Muscle of arm (tissue), 14 donors: Measurements from ENCODE around the gene SNX17. TPM values are rescaled to one million over a fixed set of nuclear protein-coding genes. Genes with fewer than 3 reads are reported as not detected.
"Not testable (repeated sequence)": the region's sequence is repeated elsewhere in the genome, so short reads cannot be mapped to it uniquely, and the experiment has no call there.

Experiments
- DNase-seq: peaks from one replicate; pipeline ENCODE4 v3.0.0-alpha.2; 2013
- long read RNA-seq, 11 donors: transcript quantifications; one replicate each; lab custom pipeline, GENCODE V29; 2026
- polyA plus RNA-seq, 12 donors: library from polyadenylated mRNA; unstranded; fragments of 120-200 nt; gene quantifications; one replicate each; pipeline ENCODE4 v1.2.1, GENCODE V29; 2013; ENCODE audit not compliant: insufficient read length in 12 of 12

SNX17 gene, protein sequence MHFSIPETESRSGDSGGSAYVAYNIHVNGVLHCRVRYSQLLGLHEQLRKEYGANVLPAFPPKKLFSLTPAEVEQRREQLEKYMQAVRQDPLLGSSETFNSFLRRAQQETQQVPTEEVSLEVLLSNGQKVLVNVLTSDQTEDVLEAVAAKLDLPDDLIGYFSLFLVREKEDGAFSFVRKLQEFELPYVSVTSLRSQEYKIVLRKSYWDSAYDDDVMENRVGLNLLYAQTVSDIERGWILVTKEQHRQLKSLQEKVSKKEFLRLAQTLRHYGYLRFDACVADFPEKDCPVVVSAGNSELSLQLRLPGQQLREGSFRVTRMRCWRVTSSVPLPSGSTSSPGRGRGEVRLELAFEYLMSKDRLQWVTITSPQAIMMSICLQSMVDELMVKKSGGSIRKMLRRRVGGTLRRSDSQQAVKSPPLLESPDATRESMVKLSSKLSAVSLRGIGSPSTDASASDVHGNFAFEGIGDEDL
- polyA plus RNA-seq, result 10 to 100 TPM in 11 of 12 donors, not detected in 1; 56.4 to 82.2 (median 69.6) TPM
- long read RNA-seq, donor 1, transcript SNX17-201 (15 exons, 2,044 nt), result major isoform, 23 of 67 reads
- long read RNA-seq, donor 1, partial matches to known transcripts, result 44 of 67 reads
- long read RNA-seq, donor 1, other reads (novel, unspliced or antisense), result 0 of 67 reads
- long read RNA-seq, donor 2, transcript SNX17-201 (15 exons, 2,044 nt), result major isoform, 38 of 40 reads
- long read RNA-seq, donor 2, partial matches to known transcripts, result 0 of 40 reads
- long read RNA-seq, donor 2, other reads (novel, unspliced or antisense), result 0 of 40 reads
- long read RNA-seq, donor 3, transcript SNX17-201 (15 exons, 2,044 nt), result major isoform, 9 of 9 reads
- long read RNA-seq, donor 3, partial matches to known transcripts, result 0 of 9 reads
- long read RNA-seq, donor 3, other reads (novel, unspliced or antisense), result 0 of 9 reads
- long read RNA-seq, donor 4, transcript SNX17-201 (15 exons, 2,044 nt), result major isoform, 8 of 17 reads
- long read RNA-seq, donor 4, partial matches to known transcripts, result 8 of 17 reads
- long read RNA-seq, donor 4, other reads (novel, unspliced or antisense), result 0 of 17 reads
- long read RNA-seq, donor 5, transcript SNX17-201 (15 exons, 2,044 nt), result major isoform, 49 of 52 reads
- long read RNA-seq, donor 5, partial matches to known transcripts, result 0 of 52 reads
- long read RNA-seq, donor 5, other reads (novel, unspliced or antisense), result 0 of 52 reads
- long read RNA-seq, donor 6, transcript SNX17-201 (15 exons, 2,044 nt), result major isoform, 24 of 24 reads
- long read RNA-seq, donor 6, partial matches to known transcripts, result 0 of 24 reads
- long read RNA-seq, donor 6, other reads (novel, unspliced or antisense), result 0 of 24 reads
- long read RNA-seq, donor 7, transcript SNX17-201 (15 exons, 2,044 nt), result major isoform, 16 of 30 reads
- long read RNA-seq, donor 7, partial matches to known transcripts, result 12 of 30 reads
- long read RNA-seq, donor 7, other reads (novel, unspliced or antisense), result 0 of 30 reads
- long read RNA-seq, donor 8, transcript SNX17-201 (15 exons, 2,044 nt), result major isoform, 47 of 63 reads
- long read RNA-seq, donor 8, partial matches to known transcripts, result 12 of 63 reads
- long read RNA-seq, donor 8, other reads (novel, unspliced or antisense), result 0 of 63 reads
- long read RNA-seq, donor 9, transcript SNX17-201 (15 exons, 2,044 nt), result major isoform, 21 of 34 reads
- long read RNA-seq, donor 9, partial matches to known transcripts, result 12 of 34 reads
- long read RNA-seq, donor 9, other reads (novel, unspliced or antisense), result 0 of 34 reads
- long read RNA-seq, donor 10, transcript SNX17-201 (15 exons, 2,044 nt), result major isoform, 24 of 26 reads
- long read RNA-seq, donor 10, partial matches to known transcripts, result 0 of 26 reads
- long read RNA-seq, donor 10, other reads (novel, unspliced or antisense), result 0 of 26 reads
- long read RNA-seq, donor 11, transcript SNX17-201 (15 exons, 2,044 nt), result major isoform, 29 of 29 reads
- long read RNA-seq, donor 11, partial matches to known transcripts, result 0 of 29 reads
- long read RNA-seq, donor 11, other reads (novel, unspliced or antisense), result 0 of 29 reads

DNA sequence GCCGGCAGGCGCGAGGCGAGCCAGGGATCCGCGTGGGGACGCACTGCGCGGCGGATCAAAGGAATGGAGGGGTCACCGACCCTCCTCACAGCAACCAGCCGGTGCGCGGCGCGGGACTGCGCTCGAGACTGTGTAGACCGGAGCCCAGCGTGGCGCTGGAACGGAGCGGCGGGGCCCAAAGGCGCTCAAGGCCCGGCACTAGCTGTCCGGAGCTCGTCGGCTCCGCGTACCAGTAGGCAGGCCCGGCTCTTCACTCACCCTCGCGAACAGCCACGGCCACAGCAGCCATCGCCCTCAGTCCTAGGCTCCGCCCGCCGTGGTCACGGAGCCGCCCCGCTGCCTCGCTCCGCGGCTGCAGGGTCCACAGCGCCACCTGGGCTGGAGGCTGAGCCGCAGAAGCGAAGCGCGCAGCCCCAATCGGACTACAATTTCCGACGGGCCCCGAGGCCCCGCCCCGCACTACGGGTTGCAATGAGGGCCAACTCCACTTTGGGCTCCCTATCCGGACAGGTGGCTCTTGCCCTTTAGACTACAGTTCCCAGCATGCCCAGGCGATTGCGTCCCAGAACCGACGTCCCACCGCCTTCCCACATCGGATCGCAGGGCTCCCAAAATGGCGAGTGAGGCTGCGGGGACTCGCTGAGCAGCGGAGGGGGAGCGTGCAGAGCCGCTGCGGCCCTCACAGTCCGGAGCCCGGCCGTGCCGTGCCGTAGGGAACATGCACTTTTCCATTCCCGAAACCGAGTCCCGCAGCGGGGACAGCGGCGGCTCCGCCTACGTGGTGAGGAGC, at the start of gene SNX17, which contains the start of gene EIF2B4:
SNX17 (plus strand) TSS at position 591 of the 790 bp plus-strand sequence; CDS start at position 719, 128 bp downstream.
EIF2B4 (minus strand) TSS at position 313 of the 790 bp plus-strand sequence; CDS start at position 289, 24 bp downstream.
- peak; percentile 100 for DNase-seq

DNA sequence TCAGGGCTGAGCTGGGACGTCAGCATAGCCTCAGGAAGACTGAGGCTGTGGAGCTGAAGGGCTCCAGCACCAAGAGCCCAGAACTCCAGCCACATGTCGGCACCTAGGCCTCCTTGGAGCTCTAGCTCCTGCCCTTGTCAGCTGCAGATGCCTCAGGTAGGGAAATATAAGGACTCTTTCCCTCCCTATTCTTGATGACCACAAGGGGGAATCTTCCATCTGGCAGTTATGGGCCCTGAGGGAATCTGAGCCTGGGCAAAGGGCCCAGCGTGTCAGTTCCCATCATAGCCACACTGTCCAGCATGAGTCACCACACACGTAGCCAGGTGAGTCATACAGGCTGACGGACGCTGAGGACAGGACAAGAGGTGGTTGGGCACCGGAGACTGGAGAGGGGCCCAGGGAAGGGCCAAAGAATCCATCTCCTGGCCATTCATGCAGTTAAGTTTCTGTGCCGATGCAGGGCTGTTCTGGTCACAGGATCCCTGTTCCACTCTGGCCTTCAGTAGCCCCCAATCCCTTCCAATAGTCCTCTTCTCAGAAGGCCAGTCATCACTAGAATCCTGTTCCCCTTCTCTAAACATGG, 49.4 kb upstream of the SNX17 start:
- no peak for DNase-seq

DNA sequence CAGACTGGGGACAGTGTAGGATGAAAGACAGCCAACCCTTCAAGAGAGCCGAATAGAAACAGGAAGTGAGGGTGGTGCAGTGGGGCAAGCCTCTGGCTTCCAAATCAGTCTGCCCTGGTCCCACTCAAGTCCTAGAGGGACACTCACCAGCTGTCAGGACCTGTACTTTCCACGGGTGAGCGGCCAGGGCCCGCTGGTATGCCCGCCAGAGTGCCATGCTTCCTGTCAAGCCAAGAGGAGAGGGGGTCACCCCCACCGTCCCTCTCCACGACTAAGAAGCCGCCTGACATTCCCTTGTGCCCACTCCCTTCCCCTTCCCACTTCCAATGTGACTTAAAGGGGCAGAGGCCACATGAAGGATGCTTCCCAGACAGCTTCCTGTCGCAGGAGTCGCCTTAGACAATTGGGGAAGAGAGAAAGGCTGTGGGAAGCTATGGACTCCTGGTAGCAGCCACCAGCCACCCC, 48.1 kb upstream of the SNX17 start:
- DNase-seq, result no peak

DNA sequence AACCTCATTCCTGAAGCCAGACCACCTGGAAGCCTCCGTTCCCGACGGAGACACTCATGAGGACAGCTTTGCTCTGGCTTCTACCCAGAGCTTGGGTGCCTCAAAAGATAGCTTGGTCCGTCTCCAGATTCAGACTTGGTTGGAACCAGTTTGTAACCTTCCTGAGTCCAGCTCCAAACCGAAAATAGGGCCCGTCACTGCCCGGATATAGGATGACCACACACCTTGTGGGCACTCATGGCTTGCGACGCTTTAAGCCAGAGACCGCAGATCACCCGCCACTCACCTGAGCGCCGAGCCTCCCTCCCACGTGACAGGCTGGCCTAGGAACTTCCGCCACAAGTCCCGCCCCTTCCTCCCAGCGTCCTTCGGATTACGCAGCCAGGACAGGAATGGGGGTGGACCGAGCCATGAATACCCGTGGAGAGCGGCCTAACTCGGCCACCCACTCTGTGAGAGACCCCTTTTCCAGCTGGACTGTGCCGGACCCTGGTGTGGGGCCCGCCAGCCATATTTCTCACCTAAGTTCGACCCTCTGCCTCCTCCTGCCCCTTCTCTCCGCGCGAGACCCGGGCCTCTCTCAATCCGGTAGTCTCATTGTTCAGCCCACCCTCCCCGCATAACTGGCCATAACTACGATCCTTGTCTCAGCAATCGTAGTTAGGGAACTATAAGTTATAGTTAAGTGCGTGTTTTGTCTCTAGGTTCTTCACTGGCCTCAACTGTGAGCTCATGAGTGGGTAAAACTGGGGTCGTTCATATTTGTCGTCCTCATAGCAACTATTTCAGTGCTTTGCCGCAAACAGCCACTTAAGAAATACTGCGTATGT, 47.4 kb upstream of the SNX17 start, which contains the start of gene MPV17:
MPV17 (minus strand) TSS at position 332 of the 830 bp plus-strand sequence. CDS start 580 bp downstream, outside the sequence.
- peak; percentile 90 for DNase-seq

DNA sequence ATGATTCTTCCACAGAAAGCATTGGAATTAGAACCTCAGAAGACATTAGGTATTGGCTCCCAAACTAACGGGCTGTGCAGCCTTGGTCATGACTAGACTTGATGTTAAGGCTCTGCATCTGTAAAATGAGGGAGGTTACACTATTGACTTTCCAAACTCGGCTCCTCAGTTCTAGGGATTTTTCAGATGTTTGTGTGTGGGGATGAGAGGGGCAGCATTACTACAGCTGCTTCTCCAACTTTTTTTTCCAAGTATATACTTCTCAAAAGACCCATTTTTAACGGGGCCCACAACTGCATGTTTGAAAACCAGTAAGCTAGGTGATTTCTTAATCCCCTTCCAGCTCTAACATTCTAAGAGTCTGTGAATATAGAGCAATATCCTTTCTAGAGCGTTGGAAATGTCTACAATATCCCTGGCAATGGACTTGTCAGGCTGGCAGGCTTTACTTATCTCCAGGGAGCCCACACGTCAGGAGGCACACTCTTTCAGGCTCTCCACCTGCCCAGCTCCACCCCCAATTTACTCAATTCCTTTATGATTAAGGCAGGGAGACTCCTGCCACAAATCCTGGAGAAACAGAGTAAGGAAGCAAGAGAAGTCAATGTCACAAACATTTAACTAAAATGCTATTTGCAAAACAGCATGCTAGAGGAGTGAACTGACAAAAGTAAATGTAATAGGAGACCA, 46.7 kb upstream of the SNX17 start:
- DNase-seq, result no peak

DNA sequence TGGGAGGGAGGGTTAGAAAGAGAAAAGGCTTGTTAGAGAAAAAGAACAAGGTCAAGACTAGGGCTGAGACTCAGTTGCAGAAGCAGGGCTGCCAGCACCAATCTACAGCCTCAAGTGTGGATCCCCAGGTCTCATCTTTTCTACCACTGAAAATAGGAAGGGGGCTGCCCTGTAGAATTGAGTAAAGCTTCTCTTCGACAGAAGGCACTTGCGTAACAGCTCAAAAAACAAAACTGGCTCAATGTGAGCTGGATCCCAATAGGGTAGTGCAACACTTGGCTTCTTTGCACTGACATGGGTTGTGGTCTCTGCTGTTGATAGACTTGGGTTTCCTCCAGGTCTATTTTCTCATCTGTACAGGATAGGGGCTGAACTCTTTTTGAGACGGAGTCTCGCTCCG, 45.7 kb upstream of the SNX17 start:
- no peak for DNase-seq

DNA sequence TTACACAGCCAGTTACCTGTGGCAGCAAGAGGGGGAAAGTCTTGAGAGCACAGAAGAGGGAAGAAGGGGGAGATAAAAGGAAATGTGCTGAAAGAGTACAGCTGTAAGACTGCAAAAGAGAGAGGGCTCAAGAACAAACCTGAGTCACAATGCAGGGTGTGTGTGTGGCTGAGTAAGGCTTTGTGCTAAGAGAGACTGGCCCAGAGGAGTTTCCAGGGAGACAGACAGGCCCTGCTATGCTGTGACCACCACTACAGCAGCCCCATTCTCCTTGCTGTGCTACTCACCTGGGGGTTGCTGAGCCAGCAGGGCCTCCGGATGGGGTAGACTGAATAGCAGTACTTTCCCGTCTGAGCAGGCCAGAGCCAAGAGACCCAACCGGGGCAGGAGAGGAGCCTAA, 35.1 kb upstream of the SNX17 start:
- no peak for DNase-seq

DNA sequence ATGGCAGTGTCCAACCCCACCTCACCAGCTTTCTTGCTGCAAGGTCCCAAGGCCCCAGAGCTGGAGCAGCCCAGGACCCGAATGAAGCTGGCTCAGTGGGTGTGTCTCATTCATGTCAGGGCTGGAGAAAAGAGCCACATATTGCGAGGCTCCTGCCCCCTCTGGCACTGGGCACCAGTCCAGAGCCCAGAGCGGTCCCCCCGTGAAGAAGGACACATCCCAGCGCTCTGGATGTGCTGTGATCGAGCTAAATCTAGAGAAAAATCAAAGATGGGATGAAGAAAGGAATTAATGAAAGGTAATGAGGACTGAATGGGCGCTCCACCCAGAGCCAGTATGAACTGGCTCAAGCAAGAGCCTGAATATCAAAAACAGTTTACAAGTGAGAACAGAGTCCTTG, 34.2 kb upstream of the SNX17 start:
- no peak for DNase-seq

DNA sequence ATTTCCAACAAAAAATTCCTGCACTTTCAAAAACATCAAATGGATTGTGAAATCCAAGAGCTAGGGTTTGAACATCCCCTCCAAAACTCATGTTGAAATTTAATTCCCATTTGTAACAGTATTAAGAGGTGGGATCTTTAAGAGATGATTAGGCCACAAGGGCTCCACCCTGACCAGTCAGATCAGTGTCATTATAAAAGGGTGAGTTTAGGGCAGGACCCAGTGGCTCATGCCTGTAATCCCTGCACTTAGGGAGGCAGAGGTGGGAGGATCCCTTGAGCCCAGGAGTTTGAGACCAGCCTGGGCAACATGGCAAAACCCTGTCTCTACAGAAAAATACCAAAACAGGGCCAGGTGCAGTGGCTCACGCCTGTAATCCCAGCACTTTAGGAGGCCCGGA, 22.8 kb upstream of the SNX17 start:
- DNase-seq, result no peak

DNA sequence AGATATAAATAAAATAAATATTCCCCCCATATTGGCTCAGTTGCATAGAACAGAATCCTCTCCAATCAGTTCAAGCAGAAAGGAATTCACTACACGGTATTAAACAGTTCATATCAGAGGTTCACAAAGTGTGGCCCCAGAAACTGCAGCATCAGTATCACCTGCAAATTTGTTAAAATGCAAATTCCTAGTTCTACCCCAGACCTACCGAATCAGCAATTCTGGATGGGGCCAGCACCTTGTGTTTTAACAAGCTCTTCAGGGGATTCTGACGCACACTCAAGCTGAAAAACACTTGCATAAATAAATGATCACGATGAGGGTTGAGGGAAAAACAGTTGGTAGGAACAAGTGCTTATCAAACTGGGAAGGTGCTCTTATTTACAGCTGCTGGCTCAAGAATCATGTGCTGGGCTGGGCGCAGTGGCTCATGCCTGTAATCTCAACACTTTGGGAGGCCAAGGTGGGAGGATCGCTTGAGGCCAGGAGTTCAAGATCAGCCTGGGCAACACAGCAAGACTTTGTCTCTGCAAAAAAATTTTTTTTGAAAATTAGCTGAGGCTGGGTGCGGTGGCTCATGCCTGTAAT, 20.2 kb upstream of the SNX17 start:
- DNase-seq, result no peak

DNA sequence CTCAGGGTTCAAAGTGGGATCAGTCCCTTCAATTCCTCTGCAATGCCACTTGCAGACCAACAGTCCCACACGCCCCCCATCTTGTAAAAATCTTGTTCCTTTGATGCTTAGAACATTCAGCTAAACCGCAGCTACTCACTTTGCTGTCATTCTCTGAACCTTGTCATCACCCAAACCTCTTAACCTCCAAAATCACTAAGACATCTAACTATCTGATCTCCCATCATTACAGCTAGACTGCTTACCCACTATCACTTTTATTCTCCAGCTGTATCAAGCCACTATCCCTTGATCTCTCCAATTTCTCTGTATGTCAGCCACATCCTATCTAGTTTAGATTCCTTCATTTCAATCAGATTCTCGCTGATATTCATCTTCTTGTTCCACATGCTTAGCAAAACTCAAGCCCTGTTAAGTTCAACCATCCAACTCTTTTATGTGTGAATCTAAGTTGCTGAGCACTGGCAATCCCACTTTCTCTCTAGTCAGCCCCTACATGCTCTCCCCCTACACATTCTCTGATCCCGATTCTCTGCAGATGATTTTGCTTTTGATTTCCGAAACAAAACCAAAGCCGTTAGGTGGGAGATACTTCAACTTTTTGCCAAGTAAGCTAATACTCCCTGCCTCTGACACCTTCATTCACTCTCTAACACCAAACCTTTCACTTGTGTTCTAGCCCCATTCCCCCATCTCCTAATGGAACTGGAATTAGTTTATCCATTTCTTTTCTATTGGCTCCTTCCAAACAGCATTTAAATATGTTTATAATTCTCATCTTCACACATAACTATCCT, 18.4 kb upstream of the SNX17 start:
- no peak for DNase-seq

DNA sequence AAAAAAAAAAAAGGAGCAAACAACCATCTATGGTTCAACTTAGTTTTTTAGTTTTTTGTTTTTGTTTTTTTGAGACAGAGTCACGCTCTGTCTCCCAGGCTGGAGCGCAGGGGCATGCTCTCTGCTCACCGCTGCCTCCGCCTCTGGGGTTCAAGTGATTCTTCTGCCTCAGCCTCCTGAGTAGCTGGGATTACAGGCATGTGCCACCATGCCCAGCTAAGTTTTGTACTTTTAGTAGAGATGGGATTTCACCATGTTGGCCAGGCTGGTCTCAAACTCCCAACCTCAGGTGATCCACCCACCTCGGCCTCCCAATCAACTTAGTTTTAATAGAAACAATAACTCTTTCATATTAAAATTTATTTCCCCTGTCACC, 17.0 kb upstream of the SNX17 start:
- not testable (repeated sequence) for DNase-seq

DNA sequence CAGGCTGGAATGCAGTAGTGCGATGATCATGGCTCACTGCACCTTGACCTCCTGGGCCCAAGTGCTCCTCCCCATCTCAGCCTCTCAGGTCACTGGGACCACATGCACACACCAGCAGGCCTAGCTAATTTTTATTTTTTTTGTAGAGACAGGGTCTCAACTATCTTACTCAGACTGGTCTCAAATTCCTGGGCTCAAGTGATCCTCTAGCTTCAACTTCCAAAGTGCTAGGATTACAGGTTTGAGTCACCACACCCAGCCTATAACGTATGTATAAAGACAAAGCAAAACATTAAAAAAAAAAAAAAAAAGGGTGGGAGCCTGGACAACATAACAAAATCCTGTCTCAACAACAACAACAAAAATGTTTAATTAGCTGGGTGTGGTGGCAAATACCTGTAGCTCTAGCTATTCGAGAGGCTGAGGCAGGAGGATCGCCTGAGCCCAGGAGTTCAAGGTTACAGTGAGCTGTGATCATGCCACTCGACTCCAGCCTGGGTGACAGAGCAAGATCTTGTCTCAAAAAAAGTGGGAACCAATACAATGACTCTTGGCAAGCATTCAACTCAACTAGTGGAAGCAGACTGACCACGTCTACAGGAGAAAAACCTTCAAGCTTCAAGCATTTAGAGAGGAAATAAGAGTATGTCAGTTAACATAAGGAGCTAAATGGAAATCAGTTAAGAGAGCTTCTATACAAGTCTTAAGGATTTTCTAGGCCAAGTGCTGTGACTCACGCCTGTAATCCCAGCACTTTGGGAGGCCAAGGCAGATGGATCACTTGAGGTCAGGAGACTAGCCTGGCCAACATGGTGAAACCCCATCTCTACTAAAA, 16.4 kb upstream of the SNX17 start:
- DNase-seq, result no peak

DNA sequence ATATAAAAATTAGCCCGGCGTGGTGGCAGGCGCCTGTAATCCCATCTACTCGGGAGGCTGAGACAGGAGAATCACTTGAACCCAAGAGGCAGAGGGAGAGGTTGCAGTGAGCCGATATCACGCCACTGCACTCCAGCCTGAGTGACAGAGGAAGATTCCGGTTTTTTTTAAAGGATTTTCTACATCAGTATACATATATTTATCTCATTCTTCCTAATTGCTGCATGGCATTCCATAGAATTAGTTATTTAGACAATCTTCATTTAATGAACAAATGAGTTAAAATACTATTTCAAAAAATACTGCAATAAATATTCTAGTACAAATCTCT, 15.9 kb upstream of the SNX17 start:
- no peak for DNase-seq

DNA sequence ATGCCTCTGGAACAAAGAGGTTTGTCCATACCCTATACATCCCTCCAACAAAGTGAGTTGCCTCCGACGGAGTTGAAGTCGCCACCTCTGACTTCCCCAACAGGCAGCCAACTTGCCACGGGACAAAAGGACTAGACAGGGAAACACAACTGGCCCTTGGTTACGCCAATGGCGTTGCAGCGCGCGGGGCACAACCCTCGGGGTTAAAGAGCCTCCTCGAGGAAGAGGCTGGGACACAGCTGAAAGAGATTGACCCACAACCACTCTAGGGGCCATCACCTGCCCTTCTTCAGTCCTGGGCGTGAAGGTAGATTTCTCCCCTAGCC, 14.4 kb upstream of the SNX17 start:
- DNase-seq, result no peak
